GM12873 (cell line): Measurements from ENCODE around the gene MAML3.

Source experiments
- CTCF ChIP-seq: IDR thresholded peaks from 2 replicates; pipeline ENCODE4 v1.5.1; 2012; ENCODE audit warnings: low read depth, mild to moderate bottlenecking, moderate library complexity, low read length, control low read depth; ENCODE audit not compliant: insufficient read depth; ENCODE audit errors: missing control alignments

Gene MAML3

GRCh38 chr4:139834981-139835391 is 319.0 kb downstream of the MAML3 start:
- no peak for TF ChIP-seq CTCF

DNA sequence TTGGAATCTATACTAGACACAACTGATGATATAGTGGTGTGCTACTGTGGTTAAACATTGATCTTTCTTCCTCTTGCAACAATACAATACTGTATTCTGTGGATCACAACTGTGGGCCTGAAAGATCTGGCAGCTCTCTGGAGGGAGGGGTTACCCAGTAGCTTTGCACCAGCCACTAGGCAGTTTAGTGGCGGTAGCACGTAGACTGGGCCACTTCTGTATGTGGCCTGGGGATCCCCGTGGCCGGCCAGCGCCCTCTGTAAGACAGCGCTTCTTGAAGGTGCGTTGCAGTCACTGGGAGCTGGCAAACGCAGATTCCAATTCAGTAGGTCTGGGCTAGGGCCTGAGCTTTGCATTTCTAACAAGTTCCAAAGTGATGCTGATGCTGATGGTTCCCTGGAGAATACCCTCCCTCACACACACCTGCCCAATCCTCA is 319.7 kb downstream of the MAML3 start:
- no peak for TF ChIP-seq CTCF

DNA sequence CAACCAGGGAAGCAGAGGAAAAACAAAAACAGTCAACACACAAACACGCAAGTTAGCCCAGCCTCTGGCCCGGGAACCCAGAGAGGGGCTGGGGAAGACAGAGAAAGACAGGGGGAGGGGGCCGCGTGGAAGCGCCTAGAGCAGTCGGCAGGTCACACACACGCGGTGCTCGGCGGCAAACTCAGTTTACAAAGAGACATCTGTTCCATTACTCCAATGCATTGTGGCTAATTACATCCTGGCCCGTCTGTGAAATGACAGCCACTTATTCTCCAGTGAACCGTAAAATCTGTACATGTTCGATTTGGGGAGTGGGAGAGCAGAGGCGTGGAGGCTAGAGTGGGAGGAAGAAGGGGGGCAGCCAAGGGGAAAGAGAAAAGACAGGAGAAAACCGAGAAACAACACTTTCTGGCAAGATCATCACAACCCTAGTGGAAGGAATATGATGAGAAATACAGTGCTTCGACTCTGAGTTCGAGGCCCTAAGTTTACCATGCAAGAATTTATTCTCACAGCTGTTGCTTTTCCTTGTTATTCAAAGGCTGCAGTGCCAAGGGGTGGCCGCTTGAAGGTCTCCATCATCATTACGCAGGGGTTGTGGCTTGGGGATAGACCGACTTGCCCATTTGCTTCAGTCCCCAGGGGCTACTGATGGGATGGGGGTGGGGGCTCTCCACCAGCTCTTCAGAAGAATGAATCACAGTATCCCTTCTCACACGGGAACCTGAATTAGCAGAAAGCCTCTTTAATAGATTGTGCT is 320.7 kb downstream of the MAML3 start:
- TF ChIP-seq CTCF: no peak

DNA sequence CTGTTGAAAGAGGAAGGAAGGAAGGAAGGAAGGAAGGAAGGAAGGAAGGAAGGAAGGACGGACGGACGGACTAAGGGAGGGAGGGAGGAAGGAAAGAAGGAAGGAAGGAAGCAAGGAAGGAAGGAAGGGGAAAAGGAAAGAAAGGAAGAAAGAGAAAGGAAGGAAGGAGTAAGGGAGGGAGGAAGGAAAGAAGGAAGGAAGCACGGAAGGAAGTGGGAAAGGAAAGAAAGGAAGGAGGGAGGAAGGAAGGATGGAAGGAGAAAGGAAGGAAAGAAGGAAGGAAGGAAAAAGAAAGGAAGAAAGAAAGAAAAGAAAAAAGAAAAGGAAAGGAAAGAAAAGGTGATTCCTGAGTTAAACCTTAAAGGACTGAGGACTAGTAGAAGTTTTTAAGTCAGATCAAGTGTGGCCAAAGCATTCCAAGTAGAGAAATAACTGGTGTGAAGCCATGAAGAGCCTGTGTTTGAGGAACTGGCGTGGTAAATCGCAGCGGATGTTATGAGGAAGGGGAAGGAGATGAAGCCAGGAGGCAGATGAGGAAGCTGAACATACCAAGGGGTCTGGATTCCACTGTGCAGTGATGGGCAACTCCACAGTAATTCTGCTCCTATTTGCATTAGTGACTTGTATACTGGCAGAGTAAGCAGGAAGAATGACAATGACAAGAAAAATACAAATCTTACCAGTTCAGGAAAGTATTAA is 324.9 kb downstream of the MAML3 start:
- TF ChIP-seq CTCF: no peak

- no peak for TF ChIP-seq CTCF
These were observed 327.6 kb downstream of the MAML3 start for GRCh38 chr4:139826426-139826825.

DNA sequence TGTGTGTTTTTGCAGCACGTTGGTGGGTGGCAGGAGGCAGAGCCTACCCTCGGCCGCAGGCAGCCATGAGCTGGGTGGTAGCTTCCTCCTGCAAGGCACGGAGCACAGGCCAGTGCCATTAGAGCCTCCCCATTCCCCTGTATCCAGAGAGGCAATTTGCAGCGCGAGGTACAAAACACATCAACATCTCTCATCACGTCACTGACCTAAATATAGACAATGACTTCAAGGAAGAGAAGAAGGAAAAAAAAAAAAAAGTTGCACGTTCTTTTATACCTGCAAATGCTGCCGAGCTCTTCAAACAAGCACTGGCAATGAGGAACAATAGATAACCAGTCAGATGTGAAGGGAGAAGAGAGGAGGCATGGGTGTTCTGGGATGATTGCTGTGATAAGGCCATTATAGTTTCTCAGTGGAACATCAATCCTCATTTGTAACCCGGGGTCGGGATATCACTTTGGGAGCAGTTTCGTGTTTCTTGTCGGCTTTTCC is 328.4 kb downstream of the MAML3 start:
- TF ChIP-seq CTCF: no peak

- TF ChIP-seq CTCF: no peak
These were observed 329.0 kb downstream of the MAML3 start for GRCh38 chr4:139824882-139825522.
